ENCODE results near the gene TENT5C. TPM values are rescaled to one million over a fixed set of nuclear protein-coding genes. Genes with fewer than 3 reads are reported as not detected.

The TENT5C gene
- total and polyA plus RNA-seq, 9 of the 15 experiments (the other 6 are each of a cell fraction or from before 2014, with no cell fraction given): 1.8 to 7.7 (median 4.0) TPM

- TF ChIP-seq HSF4 (CRISPR knock-in tag; IDR thresholded peaks at IDR 0.05; ENCODE audit: borderline replicate concordance) (no peak), RB1 (IDR thresholded peaks at IDR 0.05; ENCODE audit: low read depth) (0 out of 2 replicates have a peak, but pooled peaks have one; percentile 33), CBFA2T3 (IDR thresholded peaks at IDR 0.05) (0 out of 2 replicates have a peak, but pooled peaks have one; percentile 6), ZFP91 (CRISPR knock-in tag; IDR thresholded peaks at IDR 0.05) (no peak), TCFL5 (CRISPR knock-in tag; conservative IDR thresholded peaks at IDR 0.05) (no peak), DMBX1 (CRISPR knock-in tag; IDR thresholded peaks at IDR 0.05; ENCODE audit: borderline replicate concordance) (no peak), MECOM (CRISPR knock-in tag; IDR thresholded peaks at IDR 0.05) (no peak), CTBP1 (IDR thresholded peaks at IDR 0.05; ENCODE audit: borderline replicate concordance) (0 out of 2 replicates have a peak, but pooled peaks have one; percentile 14), FOXP1 (CRISPR knock-in tag; IDR thresholded peaks at IDR 0.05) (no peak), ZNF408 (CRISPR knock-in tag; IDR thresholded peaks at IDR 0.05; ENCODE audit: low read depth) (no peak), L3MBTL2 (IDR thresholded peaks at IDR 0.05) (no peak), ZNF282 (CRISPR knock-in tag; IDR thresholded peaks at IDR 0.05) (no peak), SOX6 (IDR thresholded peaks at IDR 0.05) (no peak), BCLAF1 (IDR thresholded peaks at IDR 0.05; ENCODE audit: borderline replicate concordance in 1 of 2, control insufficient read depth in 1 of 2, low read depth in 2 of 2, low read length in 1 of 2) (no peak), ZBTB43 (CRISPR knock-in tag; IDR thresholded peaks at IDR 0.05) (no peak), ATF6 (CRISPR knock-in tag; IDR thresholded peaks at IDR 0.05) (no peak), ELF2 (CRISPR knock-in tag; IDR thresholded peaks at IDR 0.05) (no peak), SNRNP70 (optimal IDR thresholded peaks at IDR 0.05; ENCODE audit: low read depth, low read length) (no peak), MTA1 (IDR thresholded peaks at IDR 0.05; ENCODE audit: borderline replicate concordance) (no peak), FOS (IDR thresholded peaks at IDR 0.05; ENCODE audit: extremely low read depth, insufficient read length) (no peak)
Measured at GRCh38 chr1:117590273-117590925, 15.4 kb upstream of the TENT5C start (continued).

Data from K562 (cell line).